ENCODE data around the gene NCMAP. TPM values are rescaled to one million over a fixed set of nuclear protein-coding genes. Genes with fewer than 3 reads are reported as not detected.
A peak's percentile ranks its signal among the peaks of the same experiment; 100 is the strongest.
"Not testable (repeated sequence)": the region's sequence is repeated elsewhere in the genome, so short reads cannot be mapped to it uniquely, and the experiment has no call there.

The NCMAP gene
- total RNA-seq, 1 donor from 2014 or later: 1.9 TPM

GRCh38 chr1:24541711-24542346, 14.1 kb upstream of the NCMAP start:
- DNase-seq (ENCODE audit: low spot score): no peak

DNA sequence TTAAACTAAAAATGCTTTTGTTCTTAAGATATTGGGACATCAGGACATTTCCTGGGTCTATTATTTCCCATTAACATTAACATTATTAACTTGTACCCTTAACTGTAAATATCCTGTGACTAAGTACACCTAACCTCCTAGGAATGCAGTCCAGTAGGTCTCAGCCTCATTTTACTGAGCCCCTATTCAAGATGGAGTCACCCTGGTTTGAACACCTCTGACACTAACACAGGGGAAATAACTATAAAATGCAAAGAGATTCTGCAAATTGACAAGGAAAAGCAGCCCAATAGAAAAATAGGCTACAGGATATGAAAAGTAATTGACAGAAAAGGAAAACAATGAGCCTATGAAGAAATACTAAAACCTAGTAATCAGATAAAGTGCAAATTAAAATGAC, 11.6 kb upstream of the NCMAP start:
- DNase-seq (ENCODE audit: low spot score): no peak

DNA sequence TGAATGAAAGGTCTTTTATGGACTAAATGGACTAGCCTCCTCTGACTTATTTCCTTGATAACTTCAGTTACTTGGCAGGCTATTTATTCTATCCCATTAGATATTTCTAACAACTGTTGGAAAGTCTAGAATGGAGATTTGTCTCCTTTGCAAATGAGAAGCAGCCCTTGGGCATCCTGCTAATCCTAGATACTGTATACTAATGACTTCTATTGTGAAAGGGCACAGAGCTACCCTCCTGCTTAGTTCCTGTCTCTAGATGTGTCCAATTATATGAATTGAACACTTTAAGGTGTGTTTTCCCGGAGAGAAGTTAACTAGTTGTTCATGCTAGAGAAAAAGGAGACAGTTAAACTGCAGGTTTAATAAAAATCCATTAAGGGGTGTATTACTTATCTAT, 10.2 kb upstream of the NCMAP start:
- DNase-seq (ENCODE audit: low spot score): no peak

GRCh38 chr1:24547195-24547594, 8.7 kb upstream of the NCMAP start:
- no peak for DNase-seq (ENCODE audit: low spot score)

GRCh38 chr1:24548070-24548469, 7.8 kb upstream of the NCMAP start:
- DNase-seq (ENCODE audit: low spot score): no peak

DNA sequence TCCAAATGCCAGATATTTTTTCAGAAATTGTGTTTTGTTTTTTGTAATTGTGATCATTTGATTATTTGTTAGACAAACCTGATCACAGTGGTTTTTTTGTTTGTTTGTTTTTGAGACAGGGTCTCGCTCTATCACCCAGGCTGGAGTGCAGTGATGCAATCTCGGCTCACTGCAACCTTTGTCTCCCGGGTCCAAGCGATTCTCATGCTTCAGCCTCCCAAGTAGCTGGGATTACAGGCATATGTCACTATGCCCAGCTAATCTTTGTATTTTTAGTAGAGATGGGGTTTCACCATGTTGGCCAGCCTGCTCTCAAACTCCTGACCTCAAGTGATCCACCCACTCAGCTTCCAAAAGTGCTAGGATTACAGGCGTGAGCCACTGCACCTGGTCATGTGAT, 6.7 kb upstream of the NCMAP start:
- not testable (repeated sequence) for DNase-seq (ENCODE audit: low spot score)

GRCh38 chr1:24551290-24551959, 4.5 kb upstream of the NCMAP start:
- DNase-seq (ENCODE audit: low spot score): no peak

- DNase-seq (ENCODE audit: low spot score): peak; percentile 98
Observed at GRCh38 chr1:24551960-24552571, 3.8 kb upstream of the NCMAP start.

DNA sequence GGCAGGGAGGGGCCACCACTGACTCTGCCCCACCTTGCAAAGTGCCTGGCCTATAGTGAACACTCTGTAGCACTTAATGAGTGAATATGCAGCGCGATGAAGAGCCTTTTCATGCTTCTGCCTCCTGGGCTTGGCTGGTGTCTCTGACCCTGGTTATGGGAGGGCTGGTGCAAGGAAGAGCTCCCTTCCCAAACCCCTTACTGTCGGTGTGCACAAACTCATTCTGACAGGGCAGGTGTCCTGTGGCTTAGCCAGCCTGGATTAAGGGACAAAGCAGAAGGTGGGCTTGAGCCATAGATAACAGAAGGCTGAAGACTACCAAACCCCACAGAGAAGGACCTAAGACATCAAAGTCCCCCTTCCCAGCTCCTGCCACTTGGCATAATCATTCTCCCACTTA, 2.0 kb upstream of the NCMAP start:
- DNase-seq (ENCODE audit: low spot score): no peak

DNA sequence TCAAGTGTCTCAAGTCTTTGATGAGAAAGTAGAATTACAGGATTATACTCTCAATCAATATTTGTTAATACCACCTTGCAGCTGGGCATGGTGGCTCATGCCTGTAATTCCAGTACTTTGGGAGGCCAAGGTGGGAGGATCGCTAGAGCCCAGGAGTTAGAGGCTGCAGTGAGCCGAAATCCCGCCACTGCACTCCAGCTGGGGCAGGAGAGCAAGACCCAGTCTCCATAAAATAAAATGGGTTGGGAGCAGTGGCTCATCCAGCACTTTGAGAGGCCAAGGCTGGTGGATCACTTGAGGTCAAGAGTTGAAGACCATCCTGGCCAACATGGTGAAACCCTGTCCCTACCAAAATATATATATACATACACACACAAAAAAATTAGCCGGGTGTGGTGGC, 1.2 kb upstream of the NCMAP start:
- no peak for DNase-seq (ENCODE audit: low spot score)

GRCh38 chr1:24556414-24556795, 518 bp downstream of the NCMAP start:
- no peak for DNase-seq (ENCODE audit: low spot score)

- DNase-seq (ENCODE audit: low spot score): no peak
Observed at GRCh38 chr1:24557220-24557619, 1.3 kb downstream of the NCMAP start.

DNA sequence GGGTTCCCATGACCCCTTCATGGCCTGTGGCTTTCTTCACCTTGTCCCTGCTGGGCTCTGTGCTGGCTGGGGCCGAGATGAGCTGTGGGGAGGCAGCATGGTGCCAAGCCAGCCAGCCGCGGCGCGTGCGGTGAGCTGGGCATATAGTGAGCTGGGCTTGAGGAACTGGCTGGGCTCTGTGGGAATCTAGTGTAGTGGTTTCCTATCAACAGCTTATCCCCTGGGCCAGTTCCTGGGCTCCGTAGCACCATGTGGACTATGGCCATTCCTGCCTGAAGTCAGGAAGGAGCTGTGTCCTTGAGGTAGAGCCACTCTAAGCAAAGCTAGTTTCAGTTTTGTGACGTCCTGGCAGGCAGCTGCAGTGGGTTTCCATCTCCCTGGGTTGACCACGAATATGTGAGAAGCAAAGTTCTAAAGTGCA, 1.8 kb downstream of the NCMAP start:
- DNase-seq (ENCODE audit: low spot score): no peak

- DNase-seq (ENCODE audit: low spot score): no peak
Observed at GRCh38 chr1:24558455-24558854, 2.6 kb downstream of the NCMAP start.

DNA sequence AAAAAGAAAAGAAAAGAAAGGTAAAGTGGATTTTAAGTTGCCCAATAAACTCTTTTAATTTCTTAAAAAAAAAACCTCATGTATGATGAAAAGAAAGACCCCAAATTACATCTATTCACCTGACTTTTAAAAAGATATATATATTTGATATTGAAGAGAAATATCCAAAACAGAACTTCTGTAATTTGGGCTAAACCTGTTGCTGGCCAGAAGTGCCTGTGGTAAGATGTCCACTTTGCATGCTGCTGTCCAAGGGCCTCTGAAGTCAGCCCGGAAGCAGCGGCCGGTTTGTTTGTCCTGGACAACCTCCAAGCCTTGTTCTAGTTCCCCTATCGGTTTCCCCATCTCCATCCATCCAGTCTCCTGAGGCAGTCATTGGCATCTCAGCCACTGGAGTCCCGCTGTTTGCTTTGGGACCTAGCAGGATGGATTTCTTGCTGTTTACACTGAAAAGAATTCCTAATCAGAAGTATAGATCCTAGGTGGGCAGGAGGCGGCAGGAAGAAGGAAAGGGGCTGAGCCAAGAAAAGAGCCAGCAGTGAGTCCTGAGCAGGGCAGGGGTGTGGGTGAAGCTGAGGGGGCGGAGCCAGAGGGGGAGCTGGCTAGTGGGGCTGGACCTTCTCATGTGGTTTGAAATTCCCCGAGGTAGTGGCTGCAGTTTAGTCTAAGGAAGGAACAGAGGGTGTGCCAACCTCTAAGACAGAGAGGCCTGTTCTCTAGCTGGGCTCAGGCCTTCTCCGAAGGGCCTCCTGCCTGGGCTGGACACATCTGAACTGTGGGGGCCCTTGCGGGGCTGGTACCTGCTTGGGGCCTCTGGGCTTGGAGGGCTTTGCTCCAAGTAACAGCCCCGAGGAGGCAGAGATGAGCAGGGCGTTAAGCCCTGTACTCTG, 3.3 kb downstream of the NCMAP start:
- peak; percentile 48 for DNase-seq (ENCODE audit: low spot score)

DNA sequence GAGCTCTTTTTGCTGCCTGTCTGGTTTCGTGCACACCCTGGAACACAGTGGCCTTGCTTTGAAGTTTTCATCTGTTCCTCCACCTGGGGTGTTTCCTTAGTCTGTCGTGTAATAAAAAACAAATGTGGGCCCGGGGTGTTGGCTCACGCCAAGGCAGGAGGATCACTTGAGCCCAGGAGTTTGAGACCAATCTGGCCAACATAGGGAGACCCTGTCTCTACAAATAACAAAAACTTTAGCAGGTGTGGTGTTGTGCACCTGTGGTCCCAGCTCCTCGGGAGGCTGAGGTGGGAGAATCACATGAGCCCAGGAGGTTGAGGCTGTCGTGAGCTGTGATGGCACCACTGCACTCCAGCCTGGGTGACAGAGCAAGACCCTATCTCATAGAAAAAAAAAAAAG, 4.5 kb downstream of the NCMAP start:
- DNase-seq (ENCODE audit: low spot score): no peak

- DNase-seq (ENCODE audit: low spot score): no peak
Observed at GRCh38 chr1:24562625-24563024, 6.7 kb downstream of the NCMAP start.

- DNase-seq (ENCODE audit: low spot score): no peak
Observed at GRCh38 chr1:24564695-24565094, 8.8 kb downstream of the NCMAP start.

DNA sequence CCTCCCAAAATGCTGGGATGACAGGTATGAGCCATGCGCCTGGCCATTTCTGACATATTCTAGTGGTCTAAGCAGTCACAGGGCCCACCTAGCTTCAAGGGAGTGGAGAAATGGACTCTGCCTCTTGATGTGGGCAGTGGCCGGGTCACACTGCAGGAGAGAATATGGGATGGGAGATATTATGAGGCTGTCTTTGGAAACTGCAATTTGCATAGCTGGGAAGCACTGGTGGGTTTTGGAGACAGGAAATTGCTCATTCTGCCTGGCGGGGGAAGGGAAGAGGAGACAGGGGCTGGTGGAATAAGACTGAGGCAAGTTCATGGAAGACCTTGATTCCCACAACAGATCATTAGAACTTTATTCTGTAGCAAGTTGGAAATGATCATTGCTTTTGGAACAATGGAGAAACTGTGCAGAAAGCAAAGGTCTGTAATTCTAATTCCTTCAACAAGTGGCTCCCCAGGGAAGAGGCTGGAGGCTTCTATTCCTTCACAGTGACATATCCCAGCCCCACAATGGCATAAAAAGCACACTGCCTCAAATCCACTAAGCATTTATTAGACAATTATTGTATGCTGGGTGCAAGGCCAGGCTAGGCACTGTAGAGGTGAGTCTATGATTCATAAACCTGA, 10.5 kb downstream of the NCMAP start:
- DNase-seq (ENCODE audit: low spot score): no peak

GRCh38 chr1:24567792-24568388, 12.0 kb downstream of the NCMAP start:
- DNase-seq (ENCODE audit: low spot score): peak; percentile 73

DNA sequence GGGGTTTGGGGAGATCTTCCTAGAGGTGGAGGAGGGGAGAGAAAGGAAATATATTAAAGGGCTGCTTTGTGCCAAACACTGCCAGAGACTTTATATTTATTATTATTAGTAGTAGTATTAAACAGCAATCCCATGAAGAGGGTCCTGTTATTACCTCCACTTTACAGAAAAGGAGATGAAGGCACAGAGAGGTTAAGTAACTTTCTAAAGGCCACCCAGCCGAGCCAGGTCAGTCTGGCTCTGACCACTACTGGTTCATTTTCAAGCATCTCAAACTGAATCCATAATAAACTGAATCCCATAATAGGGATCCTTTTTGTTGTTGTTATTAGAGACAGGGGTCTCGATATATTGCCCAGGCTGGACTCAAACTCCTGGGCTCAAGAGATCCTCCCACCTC, 12.6 kb downstream of the NCMAP start:
- DNase-seq (ENCODE audit: low spot score): no peak
